Body of pancreas (tissue), 4 donors: ENCODE data around the gene NME7.

Experiments
- CTCF ChIP-seq, 7 experiments: fragments of 450-650 bp in 4 of 7; fragments of 200-600 bp in 3 of 7; sonication (generic) in 3 of 7; IDR thresholded peaks; one replicate each; pipeline ENCODE4 v1.5.1; 2016 to 2019; ENCODE audit warnings: antibody characterized with exemption in 7 of 7
- POLR2A ChIP-seq, 3 donors: fragments of 450-650 bp; IDR thresholded peaks; one replicate each; pipeline ENCODE4 v1.6.1; 2016; ENCODE audit warnings: antibody characterized with exemption in 3 of 3, mild to moderate bottlenecking in 2 of 3

GRCh38 chr1:169120066-169120465 is 247.5 kb downstream of the NME7 start:
- TF ChIP-seq CTCF (IDR thresholded peaks at IDR 0.05) (no peak), POLR2A (IDR thresholded peaks at IDR 0.05) (no peak)
